GM21367 (cell line): ENCODE measurements around the gene ESYT3.

ENCODE experiments used
- ATAC-seq: cut with Tn5 transposase; IDR thresholded peaks from one replicate; pipeline ENCODE4 v1.9.1; 2021; ENCODE audit not compliant: unreplicated experiment

ESYT3 gene, protein sequence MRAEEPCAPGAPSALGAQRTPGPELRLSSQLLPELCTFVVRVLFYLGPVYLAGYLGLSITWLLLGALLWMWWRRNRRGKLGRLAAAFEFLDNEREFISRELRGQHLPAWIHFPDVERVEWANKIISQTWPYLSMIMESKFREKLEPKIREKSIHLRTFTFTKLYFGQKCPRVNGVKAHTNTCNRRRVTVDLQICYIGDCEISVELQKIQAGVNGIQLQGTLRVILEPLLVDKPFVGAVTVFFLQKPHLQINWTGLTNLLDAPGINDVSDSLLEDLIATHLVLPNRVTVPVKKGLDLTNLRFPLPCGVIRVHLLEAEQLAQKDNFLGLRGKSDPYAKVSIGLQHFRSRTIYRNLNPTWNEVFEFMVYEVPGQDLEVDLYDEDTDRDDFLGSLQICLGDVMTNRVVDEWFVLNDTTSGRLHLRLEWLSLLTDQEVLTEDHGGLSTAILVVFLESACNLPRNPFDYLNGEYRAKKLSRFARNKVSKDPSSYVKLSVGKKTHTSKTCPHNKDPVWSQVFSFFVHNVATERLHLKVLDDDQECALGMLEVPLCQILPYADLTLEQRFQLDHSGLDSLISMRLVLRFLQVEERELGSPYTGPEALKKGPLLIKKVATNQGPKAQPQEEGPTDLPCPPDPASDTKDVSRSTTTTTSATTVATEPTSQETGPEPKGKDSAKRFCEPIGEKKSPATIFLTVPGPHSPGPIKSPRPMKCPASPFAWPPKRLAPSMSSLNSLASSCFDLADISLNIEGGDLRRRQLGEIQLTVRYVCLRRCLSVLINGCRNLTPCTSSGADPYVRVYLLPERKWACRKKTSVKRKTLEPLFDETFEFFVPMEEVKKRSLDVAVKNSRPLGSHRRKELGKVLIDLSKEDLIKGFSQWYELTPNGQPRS

GRCh38 chr3:138434276-138434874 lies at the start of gene ESYT3:
TSS of gene ESYT3 (plus strand) at chr3:138434616. CDS start at chr3:138434799, 183 bp downstream.
- ATAC-seq = no peak

- ATAC-seq = no peak
These were observed 49.4 kb upstream of the ESYT3 start for GRCh38 chr3:138384976-138385375.

DNA sequence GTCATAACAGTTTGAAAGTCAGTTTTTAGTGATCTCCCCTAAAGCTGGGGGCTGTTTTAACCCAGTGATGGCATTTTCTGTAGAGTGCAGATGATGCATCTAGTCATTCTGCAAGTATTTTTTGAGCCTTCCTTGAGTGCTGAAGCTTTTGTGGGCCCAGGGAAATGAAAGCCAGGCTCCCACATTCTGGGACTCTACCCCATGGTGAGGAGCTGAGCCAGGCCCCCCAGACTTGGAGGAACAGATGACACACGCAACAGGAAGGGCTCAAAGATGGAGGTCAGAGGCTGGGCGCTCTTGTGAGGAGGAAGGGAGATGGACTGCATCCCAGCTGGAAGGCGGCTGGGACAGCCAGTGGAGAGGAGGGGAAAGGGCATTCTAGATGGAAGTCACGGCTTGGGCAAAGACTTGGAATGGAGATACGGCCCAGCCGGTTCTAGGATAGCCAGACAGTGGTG lies 45.2 kb upstream of the ESYT3 start:
- ATAC-seq = no peak

DNA sequence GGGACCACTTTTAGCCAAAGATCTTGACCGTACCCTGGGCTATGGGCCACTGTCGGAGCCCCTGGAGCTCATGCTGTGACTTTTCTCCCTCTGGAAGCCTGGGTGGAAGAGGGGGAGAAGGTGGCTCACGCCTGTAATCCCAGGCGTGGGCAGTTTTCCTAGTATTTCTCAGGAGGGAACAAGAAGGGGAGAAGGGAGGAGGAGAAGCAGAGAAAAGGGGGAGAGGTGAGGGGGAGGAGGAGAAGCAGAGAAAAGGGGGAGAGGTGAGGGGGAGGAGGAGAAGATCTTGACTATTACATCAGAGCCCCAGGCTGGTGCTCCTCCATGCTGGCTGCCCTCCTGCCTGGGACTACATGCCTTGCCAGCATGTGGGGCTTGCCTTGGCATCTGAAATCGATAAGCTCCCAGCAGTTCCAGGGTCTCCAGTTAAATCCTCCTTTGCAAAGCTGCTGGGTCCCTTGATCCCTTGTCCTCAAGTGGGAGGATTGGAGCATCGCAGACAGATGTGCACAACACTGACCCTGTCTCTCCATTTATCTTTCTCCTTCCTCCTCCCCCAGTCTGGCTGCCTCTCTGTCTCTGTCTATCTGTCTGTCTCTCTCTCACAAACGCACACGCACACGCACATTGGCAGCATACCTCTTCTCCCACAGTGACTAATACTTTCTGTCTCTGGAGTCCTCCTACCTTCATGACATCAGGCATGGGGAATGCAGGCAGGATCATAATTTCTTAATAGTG lies 44.4 kb upstream of the ESYT3 start:
- ATAC-seq = no peak

- ATAC-seq = no peak
These were observed 43.9 kb upstream of the ESYT3 start for GRCh38 chr3:138390582-138390932.

DNA sequence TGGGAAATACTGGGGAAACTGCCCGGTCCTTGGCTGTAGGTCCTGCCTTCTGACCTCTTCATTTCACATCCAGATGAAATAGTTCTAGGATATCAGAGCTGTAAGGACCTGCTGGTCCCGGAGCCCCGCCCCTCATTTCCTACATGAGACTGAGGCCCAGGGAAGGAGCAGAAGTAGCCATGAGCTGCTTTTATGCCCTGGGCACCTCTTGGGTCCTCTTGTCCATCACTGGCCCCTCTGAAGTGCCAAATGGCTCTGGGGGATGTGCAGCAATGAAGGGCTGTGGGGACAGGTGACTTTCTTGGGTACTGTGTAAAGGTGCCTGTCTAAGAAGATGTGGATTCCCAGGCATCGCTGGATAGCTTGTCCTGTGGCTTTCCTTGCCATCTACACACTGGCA lies 40.3 kb upstream of the ESYT3 start:
- ATAC-seq = no peak

DNA sequence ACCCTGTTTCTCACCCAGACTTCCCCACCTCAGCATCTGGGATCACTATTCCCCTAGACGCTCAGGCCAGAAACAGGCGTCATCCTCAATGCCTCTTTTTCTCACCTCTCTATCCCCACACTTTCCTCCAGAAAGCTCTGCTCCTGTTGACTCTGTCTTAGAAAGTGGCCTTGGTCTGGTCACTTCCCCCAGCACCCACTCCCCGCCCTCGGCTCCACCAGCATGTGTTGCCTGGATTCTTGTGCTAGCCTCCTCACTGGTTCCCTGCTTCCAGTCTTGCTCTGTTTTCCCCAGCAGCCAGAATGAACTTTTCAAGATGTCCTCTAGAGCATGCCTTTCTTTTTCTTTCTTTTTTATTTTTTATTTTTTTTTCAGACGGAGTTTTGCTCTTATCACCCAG lies 39.7 kb upstream of the ESYT3 start:
- ATAC-seq = no peak

- ATAC-seq = no peak
These were observed 38.3 kb upstream of the ESYT3 start for GRCh38 chr3:138395865-138396751.

DNA sequence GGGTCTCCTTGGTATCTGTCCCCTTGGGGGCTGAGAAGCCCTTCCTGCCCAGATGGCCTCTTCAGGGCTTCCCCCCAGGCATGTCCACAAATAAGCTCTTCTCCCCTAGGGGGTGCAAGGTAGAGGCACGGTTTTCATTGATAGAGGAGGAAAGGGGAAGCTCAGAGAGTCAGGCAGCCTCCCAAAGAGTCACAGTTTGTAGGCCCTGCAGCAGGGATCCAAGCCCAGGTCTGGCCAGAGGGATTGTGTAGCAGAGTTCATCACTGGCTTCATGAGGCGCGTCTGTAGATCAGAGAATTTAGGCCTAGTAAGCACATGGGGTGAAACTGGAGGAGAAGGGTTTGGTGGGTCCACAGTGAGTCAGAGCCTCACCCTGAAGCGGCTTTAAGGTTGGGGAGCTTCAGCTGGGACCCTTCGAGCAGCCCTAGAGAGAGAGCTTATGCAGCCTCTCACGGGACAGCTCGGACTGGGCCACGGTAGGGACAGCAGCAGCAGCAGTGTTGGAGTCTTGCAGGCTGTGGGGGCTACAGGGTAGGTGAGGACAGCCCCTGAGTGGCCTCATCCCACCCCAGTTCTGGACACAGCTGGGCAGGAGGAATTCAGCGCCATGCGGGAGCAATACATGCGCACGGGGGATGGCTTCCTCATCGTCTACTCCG lies 37.5 kb upstream of the ESYT3 start:
- ATAC-seq = no peak

GRCh38 chr3:138397983-138398382 lies 36.4 kb upstream of the ESYT3 start:
- ATAC-seq = no peak

- ATAC-seq = no peak
These were observed 35.4 kb upstream of the ESYT3 start for GRCh38 chr3:138398791-138399575.

DNA sequence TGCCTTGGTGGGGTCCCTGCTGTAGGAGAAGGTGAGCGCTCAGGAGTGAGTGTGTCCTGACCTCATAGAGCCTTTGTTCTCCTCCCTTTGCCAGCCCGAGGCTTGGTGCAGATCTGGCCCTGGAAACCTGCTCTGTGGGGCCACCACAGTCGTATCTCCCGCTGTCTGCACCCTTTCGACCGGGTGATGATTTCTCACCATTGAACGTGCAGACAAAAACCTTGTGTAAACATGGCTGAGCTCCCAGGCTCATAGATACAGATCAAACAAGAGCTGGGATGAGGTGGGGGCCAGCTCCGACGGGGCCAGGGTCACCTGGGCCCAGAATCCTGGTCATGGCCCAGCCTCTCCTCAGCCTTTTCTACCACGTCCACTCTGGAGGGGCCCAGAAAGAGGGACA lies 34.6 kb upstream of the ESYT3 start:
- no peak for ATAC-seq

- ATAC-seq = no peak
These were observed 33.8 kb upstream of the ESYT3 start for GRCh38 chr3:138400651-138401070.

GRCh38 chr3:138401834-138402233 lies 32.6 kb upstream of the ESYT3 start:
- no peak for ATAC-seq

DNA sequence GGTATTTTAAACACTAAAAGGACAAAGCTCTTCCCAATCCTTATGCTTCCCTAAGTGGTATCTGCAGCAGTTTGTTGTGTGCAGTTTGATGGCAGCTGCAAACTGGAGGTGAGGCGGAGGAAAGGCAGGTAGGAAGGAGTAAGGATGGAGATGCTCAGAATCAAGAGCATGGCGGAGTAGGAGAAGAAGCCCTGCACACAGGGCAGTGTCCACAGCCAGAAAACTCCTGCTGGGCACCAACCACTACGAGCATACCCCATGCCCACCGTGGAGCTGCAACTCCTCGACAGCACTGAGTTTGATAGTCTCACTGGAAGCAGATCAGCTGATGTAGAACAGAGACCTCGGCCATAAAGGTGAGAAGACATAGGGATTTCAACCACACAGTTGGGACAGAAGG lies 30.3 kb upstream of the ESYT3 start:
- no peak for ATAC-seq

DNA sequence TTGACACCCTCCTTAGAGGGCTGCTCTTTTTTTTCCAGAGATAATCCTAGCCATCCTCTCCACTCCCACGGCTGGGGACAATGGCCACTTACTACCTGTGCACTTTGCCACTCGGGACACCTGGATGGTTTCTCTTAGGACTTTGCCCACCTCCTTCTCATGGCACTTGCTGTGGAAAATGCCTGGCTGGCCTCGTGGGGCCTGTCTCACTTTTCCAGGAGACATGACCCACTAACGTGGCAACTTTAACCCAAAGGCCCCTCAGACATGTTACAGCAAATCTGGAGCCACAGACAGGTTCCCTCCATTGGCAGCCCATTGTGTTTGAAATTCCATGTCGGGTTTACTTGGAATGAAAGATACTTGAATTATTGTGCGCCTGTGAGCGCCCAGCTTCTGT lies 29.4 kb upstream of the ESYT3 start:
- no peak for ATAC-seq

DNA sequence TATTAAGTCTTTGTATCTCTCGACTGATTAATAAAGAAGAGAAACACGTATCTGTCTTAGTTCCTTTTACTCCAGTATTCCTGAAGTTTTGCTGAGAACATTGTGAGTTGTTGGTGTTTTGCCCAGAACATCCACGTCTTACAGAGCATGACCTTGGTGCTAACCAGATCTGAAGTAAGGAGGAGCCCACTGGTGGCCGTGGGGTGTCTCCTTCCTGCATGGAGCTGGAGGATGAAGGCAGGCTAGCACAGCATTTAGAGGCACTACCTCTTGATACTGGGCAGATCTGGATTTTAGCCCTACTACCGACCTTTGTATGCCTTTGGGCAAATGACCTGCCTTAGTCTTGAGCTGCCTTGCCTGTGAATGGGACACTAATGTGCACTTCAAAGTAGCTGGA lies 28.9 kb upstream of the ESYT3 start:
- ATAC-seq = no peak

DNA sequence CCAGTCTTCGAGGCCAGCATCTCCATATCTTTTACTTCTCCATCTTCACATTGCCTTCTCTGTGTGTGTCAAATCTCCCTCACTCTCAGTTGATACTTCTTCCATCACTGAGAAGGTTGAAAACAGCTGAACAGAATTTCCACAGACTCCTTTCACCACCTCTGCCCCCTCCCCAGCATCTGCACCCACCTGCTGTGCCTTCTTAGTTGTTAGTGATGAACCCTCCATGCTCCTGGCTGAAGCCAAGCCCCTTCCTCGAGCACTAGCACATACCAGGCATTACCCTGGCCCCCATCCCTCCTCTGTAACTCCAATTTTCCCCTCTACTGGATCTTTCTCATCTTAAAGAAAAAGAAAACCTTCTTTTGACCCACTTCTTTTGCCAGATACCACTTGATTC lies 27.8 kb upstream of the ESYT3 start:
- ATAC-seq = no peak
